ENCODE data around the gene THAP10.
A peak's percentile ranks its signal among the peaks of the same experiment; 100 is the strongest.

Gene THAP10

GRCh38 chr15:70853318-70853972 is 38.8 kb downstream of the THAP10 start:
- DNase-seq, result peak in 2 of 3 experiments; percentile 66 to 87

- DNase-seq, result no peak
Measured at GRCh38 chr15:70852501-70853317, 39.5 kb downstream of the THAP10 start.

- no peak for DNase-seq
Measured at GRCh38 chr15:70851889-70852288, 40.3 kb downstream of the THAP10 start.

- no peak for DNase-seq
Measured at GRCh38 chr15:70845602-70846360, 46.5 kb downstream of the THAP10 start.

- DNase-seq, result no peak
Measured at GRCh38 chr15:70837476-70837875, 54.8 kb downstream of the THAP10 start.

GRCh38 chr15:70835841-70836240 is 56.4 kb downstream of the THAP10 start:
- no peak for DNase-seq

GRCh38 chr15:70835415-70835814 is 56.8 kb downstream of the THAP10 start:
- DNase-seq, result no peak

GRCh38 chr15:70834999-70835398 is 57.2 kb downstream of the THAP10 start:
- DNase-seq, result no peak

GRCh38 chr15:70833861-70834765 is 58.1 kb downstream of the THAP10 start:
- peak in 2 of 3 experiments; percentile 28 to 72 for DNase-seq

GRCh38 chr15:70833422-70833821 is 58.8 kb downstream of the THAP10 start:
- no peak for DNase-seq

GRCh38 chr15:70832176-70832575 is 60.1 kb downstream of the THAP10 start:
- DNase-seq, result no peak
